PC-3 (cell line): ENCODE measurements around the gene CADPS2. TPM values are rescaled to one million over a fixed set of nuclear protein-coding genes. Genes with fewer than 3 reads are reported as not detected.
"Not testable (repeated sequence)": the region's sequence is repeated elsewhere in the genome, so short reads cannot be mapped to it uniquely, and the experiment has no call there.

Experiments used
- ATAC-seq: fragments of 200-7000 bp; cut with Tn5 transposase; 2 replicates; pipeline ENCODE4 v1.9.1; 2020; ENCODE audit warnings: mild to moderate bottlenecking, moderate library complexity
- BruUV-seq: library from RNA; stranded (reverse); fragments of 400-500 nt; replicated peaks from 2 replicates; lab custom pipeline; 2021; lab: Mats Ljungman, UMichigan
- CTCF ChIA-PET: fragments of 300-600 bp; sonication (Branson Sonifier 250); formaldehyde crosslinking; loops from one replicate; lab custom pipeline; 2022; ENCODE audit warnings: antibody characterized with exemption; lab: Charles Lee
- POLR2A ChIA-PET: fragments of 300-600 bp; sonication (Branson Sonifier 250); formaldehyde crosslinking; loops from one replicate; lab custom pipeline; 2022; ENCODE audit warnings: antibody characterized with exemption; ENCODE audit not compliant: unreplicated experiment; lab: Charles Lee
- DNase-seq: peaks from one replicate; pipeline ENCODE4 v3.0.0-alpha.2; 2015
- H2AFZ ChIP-seq: fragments of 300-600 bp; sonication (generic); 2 replicates; pipeline ENCODE4 v1.6.0; 2016; ENCODE audit warnings: antibody characterized with exemption, low read length
- H3F3A ChIP-seq: fragments of 300-600 bp; sonication (generic); one replicate; pipeline ENCODE4 v1.6.0; 2017; ENCODE audit warnings: antibody characterized with exemption, low read length, control low read depth, mild to moderate bottlenecking; ENCODE audit not compliant: unreplicated experiment
- H3K27ac ChIP-seq: fragments of 300-600 bp; sonication (generic); 2 replicates; pipeline ENCODE4 v1.5.1; 2016; ENCODE audit warnings: mild to moderate bottlenecking, low read length
- H3K27me3 ChIP-seq: fragments of 300-600 bp; sonication (generic); 2 replicates; pipeline ENCODE4 v1.6.1; 2016; ENCODE audit warnings: low read length, mixed read lengths
- H3K36me3 ChIP-seq: fragments of 300-600 bp; sonication (generic); 2 replicates; pipeline ENCODE4 v1.6.1; 2016; ENCODE audit warnings: low read depth, mixed run types, low read length, mixed read lengths
- H3K4me1 ChIP-seq: fragments of 300-600 bp; sonication (generic); 2 replicates; pipeline ENCODE4 v1.5.1; 2016; ENCODE audit warnings: low read length; ENCODE audit not compliant: insufficient read depth
- H3K4me2 ChIP-seq: fragments of 300-600 bp; sonication (generic); 2 replicates; pipeline ENCODE4 v1.6.0; 2016; ENCODE audit warnings: low read length
- H3K4me3 ChIP-seq: fragments of 300-600 bp; sonication (generic); 2 replicates; pipeline ENCODE4 v1.5.1; 2016; ENCODE audit warnings: mild to moderate bottlenecking, low read length, mixed read lengths
- H3K79me2 ChIP-seq: fragments of 300-600 bp; sonication (generic); 2 replicates; pipeline ENCODE4 v1.6.1; 2017; ENCODE audit warnings: low read length, mixed read lengths
- H3K9ac ChIP-seq: fragments of 300-600 bp; sonication (generic); 2 replicates; pipeline ENCODE4 v1.6.0; 2016; ENCODE audit warnings: mild to moderate bottlenecking, low read length
- H3K9me2 ChIP-seq: fragments of 300-600 bp; sonication (generic); replicated peaks from 2 replicates; pipeline ENCODE4 v1.6.1; 2016; ENCODE audit warnings: mixed run types, low read length, mixed read lengths
- H3K9me3 ChIP-seq: fragments of 300-600 bp; sonication (generic); 2 replicates; pipeline ENCODE4 v1.6.1; 2016; ENCODE audit warnings: low read length, mixed read lengths
- H4K20me1 ChIP-seq: fragments of 300-600 bp; sonication (generic); 2 replicates; pipeline ENCODE4 v1.6.1; 2016; ENCODE audit warnings: low read length, mixed read lengths
- CTCF ChIP-seq: fragments of 300-600 bp; sonication (generic); conservative IDR thresholded peaks from 2 replicates; pipeline ENCODE4 v1.5.1; 2017; ENCODE audit warnings: antibody characterized with exemption, low read depth, mild to moderate bottlenecking, low read length
- EZH2 ChIP-seq: fragments of 300-600 bp; sonication (generic); IDR thresholded peaks from one replicate; pipeline ENCODE4 v1.6.1; 2017; ENCODE audit warnings: antibody characterized with exemption, mild to moderate bottlenecking, low read length; ENCODE audit not compliant: unreplicated experiment
- EZH2phosphoT487 ChIP-seq: fragments of 300-600 bp; sonication (generic); IDR thresholded peaks from 2 replicates; pipeline ENCODE4 v1.6.1; 2018; ENCODE audit warnings: mild to moderate bottlenecking, antibody characterized with exemption, low read length, borderline replicate concordance
- intact Hi-C: fragments of 100-400 bp; cut with micrococcal nuclease; formaldehyde crosslinking; loops from 2 replicates; pipeline ENCODE4 v1.9.0; 2023
- total RNA-seq: library from RNA; depleted of rRNA; stranded (reverse); fragments of >200 nt; gene quantifications from 2 replicates; pipeline ENCODE4 v1.2.3, GENCODE V29; 2014

CADPS2 gene
- total RNA-seq, 1 experiment from 2014 or later, result 9.4 TPM

- no TSS peak for BruUV-seq
- no peak overlapping the region for H2AFZ ChIP-seq
- no peaks in the 10 kb centered on the region for H4K20me1 ChIP-seq
- no peak overlapping the region for H3K9ac ChIP-seq
- no peak overlapping the region for H3K27ac ChIP-seq
- H3K9me2 ChIP-seq, result no peaks in the 10 kb centered on the region
- TF ChIP-seq EZH2 (no peak), CTCF (no peak), EZH2phosphoT487 (no peak)
- ATAC-seq, result no peak
- no peak for DNase-seq
- no peaks in the 10 kb centered on the region for H3K36me3 ChIP-seq
- POLR2A ChIA-PET, result no interaction called here
- H3K4me2 ChIP-seq, result no peak overlapping the region
- H3K27me3 ChIP-seq, result no peaks in the 10 kb centered on the region
- H3K4me3 ChIP-seq, result no peak overlapping the region
- H3F3A ChIP-seq, result no peaks in the 10 kb centered on the region
- H3K79me2 ChIP-seq, result no peaks in the 10 kb centered on the region
- no peaks in the 10 kb centered on the region for H3K4me1 ChIP-seq
- CTCF ChIA-PET, result no interaction called here
- intact Hi-C loops, result no loop called here
- H3K9me3 ChIP-seq, result no peaks in the 10 kb centered on the region
Observed at GRCh38 chr7:122643250-122643649, 243.0 kb downstream of the CADPS2 start.

- no TSS peak for BruUV-seq
- CTCF ChIA-PET, result no interaction called here
- ATAC-seq (no peak), DNase-seq (no peak)
- intact Hi-C loops, result no loop called here
- Histone ChIP-seq H3K9ac (no peak overlapping the region), H3K4me1 (no peaks in the 10 kb centered on the region), H3K27ac (no peak overlapping the region), H3K27me3 (no peaks in the 10 kb centered on the region), H2AFZ (no peak overlapping the region), H3K9me3 (no peaks in the 10 kb centered on the region), H3K9me2 (no peaks in the 10 kb centered on the region), H4K20me1 (no peaks in the 10 kb centered on the region), H3F3A (no peaks in the 10 kb centered on the region), H3K4me3 (no peak overlapping the region), H3K36me3 (no peaks in the 10 kb centered on the region), H3K79me2 (no peaks in the 10 kb centered on the region), H3K4me2 (no peak overlapping the region)
- POLR2A ChIA-PET, result no interaction called here
- TF ChIP-seq CTCF (no peak), EZH2 (no peak), EZH2phosphoT487 (no peak)
Observed at GRCh38 chr7:122638459-122638858, 247.8 kb downstream of the CADPS2 start.

- H3K36me3 ChIP-seq, result no peaks in the 10 kb centered on the region
- ChIA-PET CTCF (no interaction called here), POLR2A (no interaction called here)
- no peaks in the 10 kb centered on the region for H3K27me3 ChIP-seq
- no peaks in the 10 kb centered on the region for H3K9me3 ChIP-seq
- no peaks in the 10 kb centered on the region for H3F3A ChIP-seq
- DNase-seq, result no peak
- H3K27ac ChIP-seq, result no peak overlapping the region
- H3K4me3 ChIP-seq, result no peak overlapping the region
- no peak overlapping the region for H3K9ac ChIP-seq
- ATAC-seq, result no peak
- no peaks in the 10 kb centered on the region for H4K20me1 ChIP-seq
- no peaks in the 10 kb centered on the region for H3K79me2 ChIP-seq
- TF ChIP-seq EZH2 (no peak), CTCF (no peak), EZH2phosphoT487 (no peak)
- H3K4me1 ChIP-seq, result no peaks in the 10 kb centered on the region
- BruUV-seq, result no TSS peak
- no peak overlapping the region for H3K4me2 ChIP-seq
- no peaks in the 10 kb centered on the region for H3K9me2 ChIP-seq
- intact Hi-C loops, result no loop called here
- no peak overlapping the region for H2AFZ ChIP-seq
Observed at GRCh38 chr7:122637784-122638183, 248.5 kb downstream of the CADPS2 start.

- BruUV-seq, DNase-seq, H3K9me2 ChIP-seq, H3K27ac ChIP-seq, H3F3A ChIP-seq, H2AFZ ChIP-seq, POLR2A ChIA-PET, H3K36me3 ChIP-seq, H3K4me3 ChIP-seq, CTCF ChIA-PET, H3K27me3 ChIP-seq, intact Hi-C loops, H3K79me2 ChIP-seq, H3K4me1 ChIP-seq, H4K20me1 ChIP-seq, ATAC-seq, H3K9ac ChIP-seq, H3K4me2 ChIP-seq, H3K9me3 ChIP-seq: not testable (repeated sequence)
Observed at GRCh38 chr7:122635481-122635880, 250.8 kb downstream of the CADPS2 start.
